Hepatocyte (in vitro differentiated cells): ENCODE results near the gene BUB1B.

Experiments used
- CTCF ChIP-seq: fragments of 200-600 bp; sonication (generic); IDR thresholded peaks from 2 replicates; pipeline ENCODE4 v1.5.1; 2016; ENCODE audit warnings: antibody characterized with exemption, mild to moderate bottlenecking; ENCODE audit not compliant: poor library complexity
- EZH2 ChIP-seq: fragments of 200-600 bp; sonication (generic); IDR thresholded peaks from 2 replicates; pipeline ENCODE4 v1.6.1; 2016; ENCODE audit warnings: antibody characterized with exemption, mild to moderate bottlenecking, borderline replicate concordance
- EZH2phosphoT487 ChIP-seq: fragments of 200-600 bp; sonication (generic); IDR thresholded peaks from one replicate; pipeline ENCODE4 v1.6.1; 2018; ENCODE audit warnings: antibody characterized with exemption, mild to moderate bottlenecking, low read depth, moderate library complexity; ENCODE audit not compliant: unreplicated experiment, severe bottlenecking

GRCh38 chr15:40183636-40184463 is 23.0 kb downstream of the BUB1B start:
- TF ChIP-seq CTCF (no peak), EZH2phosphoT487 (no peak), EZH2 (no peak)
